GM21619 (cell line): ENCODE measurements around the gene RPRD1B.
A peak's percentile ranks its signal among the peaks of the same experiment; 100 is the strongest.

ENCODE experiments used
- ATAC-seq: cut with Tn5 transposase; IDR thresholded peaks from one replicate; pipeline ENCODE4 v1.9.1; 2021; ENCODE audit not compliant: unreplicated experiment

The RPRD1B gene

GRCh38 chr20:38073307-38074071, 39.9 kb downstream of the RPRD1B start:
- ATAC-seq, result no peak

GRCh38 chr20:38075161-38075998, 41.8 kb downstream of the RPRD1B start:
- no peak for ATAC-seq

GRCh38 chr20:38076548-38076947, 43.0 kb downstream of the RPRD1B start:
- no peak for ATAC-seq

GRCh38 chr20:38078084-38078483, 44.5 kb downstream of the RPRD1B start:
- no peak for ATAC-seq

- no peak for ATAC-seq
These were observed 45.8 kb downstream of the RPRD1B start for GRCh38 chr20:38079353-38079752.

GRCh38 chr20:38081575-38081974, 48.0 kb downstream of the RPRD1B start:
- ATAC-seq, result no peak

GRCh38 chr20:38082894-38083293, 49.3 kb downstream of the RPRD1B start:
- no peak for ATAC-seq

GRCh38 chr20:38083338-38084048, 49.9 kb downstream of the RPRD1B start:
- no peak for ATAC-seq

GRCh38 chr20:38084425-38084951, 50.9 kb downstream of the RPRD1B start:
- ATAC-seq, result no peak

GRCh38 chr20:38085026-38085425, 51.5 kb downstream of the RPRD1B start:
- no peak for ATAC-seq

GRCh38 chr20:38089500-38089899, 56.0 kb downstream of the RPRD1B start:
- ATAC-seq, result no peak

GRCh38 chr20:38090061-38090460, 56.5 kb downstream of the RPRD1B start:
- ATAC-seq, result no peak

- ATAC-seq, result peak; percentile 29
These were observed 58.1 kb downstream of the RPRD1B start for GRCh38 chr20:38091441-38092216.

- ATAC-seq, result no peak
These were observed 58.8 kb downstream of the RPRD1B start for GRCh38 chr20:38092260-38092857.

GRCh38 chr20:38092915-38093314, 59.4 kb downstream of the RPRD1B start:
- no peak for ATAC-seq

GRCh38 chr20:38093641-38094077, 60.1 kb downstream of the RPRD1B start:
- ATAC-seq, result no peak

GRCh38 chr20:38094373-38094891, 60.9 kb downstream of the RPRD1B start:
- peak; percentile 59 for ATAC-seq

GRCh38 chr20:38095017-38095686, 61.6 kb downstream of the RPRD1B start:
- no peak for ATAC-seq

- ATAC-seq, result no peak
These were observed 65.4 kb downstream of the RPRD1B start for GRCh38 chr20:38098952-38099351.
